GM19463 (cell line): ENCODE data around the gene BOD1L1.

ENCODE experiments used
- ATAC-seq: cut with Tn5 transposase; IDR thresholded peaks from one replicate; pipeline ENCODE4 v1.9.1; 2021; ENCODE audit warnings: mild to moderate bottlenecking, moderate library complexity; ENCODE audit not compliant: unreplicated experiment

The BOD1L1 gene

DNA sequence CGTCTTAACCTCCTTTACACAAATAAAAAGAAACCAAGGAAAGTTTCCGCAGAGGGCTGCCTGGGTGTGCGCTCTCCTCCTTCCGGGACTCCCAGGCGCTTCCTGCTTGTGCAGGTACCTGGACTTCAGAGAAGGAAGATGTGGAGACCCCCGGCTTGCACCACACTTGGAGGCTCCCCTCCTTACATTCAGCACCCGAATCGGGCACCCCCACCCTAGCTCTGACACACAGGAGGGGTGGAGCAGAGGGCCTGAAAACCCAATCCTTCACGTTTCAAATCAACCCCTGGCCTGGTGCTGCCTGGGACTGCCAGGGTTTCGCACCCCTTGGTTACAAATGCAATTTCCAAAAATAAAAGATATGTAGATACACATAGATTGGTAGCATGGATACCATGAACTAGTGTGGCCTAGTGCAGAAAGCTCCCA is 86.3 kb downstream of the BOD1L1 start:
- ATAC-seq: no peak

DNA sequence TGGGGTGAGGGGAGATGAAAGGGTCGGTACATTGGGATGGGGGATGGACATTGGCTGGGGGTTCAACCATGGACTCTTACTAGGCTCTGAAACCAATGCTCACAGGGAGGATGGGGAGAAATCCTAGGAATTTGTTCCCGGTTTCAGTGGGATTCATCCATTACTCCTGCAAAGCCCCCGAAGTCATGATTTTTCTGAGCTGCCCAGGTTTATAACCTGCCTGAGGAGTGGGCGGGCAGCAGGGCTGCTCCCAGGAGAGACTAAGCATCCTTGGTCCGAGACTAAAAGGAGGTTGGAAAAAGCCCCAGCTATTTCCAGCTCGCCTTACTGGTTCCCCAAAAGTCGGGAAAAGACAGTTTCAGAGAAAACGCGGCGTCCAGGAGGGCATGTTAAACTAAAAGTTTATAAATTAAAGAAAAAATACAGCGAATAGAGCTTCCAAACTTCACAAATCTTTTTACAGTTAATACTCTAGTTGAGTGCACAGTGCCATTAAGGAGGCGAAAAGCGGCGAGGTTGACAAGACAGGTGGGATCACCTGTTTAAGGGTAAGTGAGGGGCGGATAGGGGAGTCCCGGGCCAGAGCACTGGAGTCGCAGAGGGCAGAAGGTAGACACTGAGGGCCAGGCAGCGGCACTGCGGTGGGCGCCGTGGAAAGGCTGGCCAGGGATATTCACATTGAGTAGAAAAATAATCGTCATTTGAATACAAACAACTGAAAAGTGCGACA is 86.9 kb downstream of the BOD1L1 start:
- no peak for ATAC-seq

DNA sequence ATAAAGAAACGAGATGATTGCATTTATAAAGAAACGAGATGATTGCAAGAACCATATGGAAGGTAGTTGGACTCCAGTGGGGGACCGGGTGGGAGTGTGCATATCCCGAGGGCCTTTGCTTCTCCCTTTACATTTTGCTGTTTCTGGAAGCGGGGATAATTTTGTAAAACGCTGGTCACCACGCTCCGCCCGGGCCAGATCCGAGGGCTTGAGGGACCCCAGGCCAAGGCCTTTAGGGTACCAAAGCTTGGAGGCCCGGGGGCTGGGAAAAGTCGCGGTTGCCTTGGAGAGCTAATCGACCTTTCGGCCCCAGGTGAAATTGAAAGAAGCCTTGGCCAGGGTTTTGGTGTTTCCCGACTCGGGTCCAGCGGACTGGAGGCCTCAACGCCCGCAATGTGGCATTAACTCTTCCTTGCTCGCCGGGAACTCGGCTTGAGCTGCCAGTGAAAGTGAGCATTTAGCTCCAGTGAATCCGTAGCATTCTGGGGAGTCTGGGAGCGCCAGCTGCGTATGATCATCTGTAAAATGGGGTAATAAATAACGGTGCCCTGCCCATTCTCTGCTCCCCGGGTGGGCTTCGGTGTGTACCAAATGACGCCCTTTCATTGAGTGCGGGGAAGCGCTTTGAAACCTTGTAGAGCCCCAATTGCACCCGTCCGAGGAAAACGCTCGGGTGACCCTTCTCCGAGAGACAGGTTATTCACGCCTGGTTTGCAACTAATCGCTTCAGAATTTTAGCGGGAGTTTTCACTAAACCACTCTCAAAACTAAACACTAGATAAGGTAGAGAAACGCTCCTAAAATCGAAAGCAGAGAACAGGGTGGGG is 87.7 kb downstream of the BOD1L1 start:
- no peak for ATAC-seq

DNA sequence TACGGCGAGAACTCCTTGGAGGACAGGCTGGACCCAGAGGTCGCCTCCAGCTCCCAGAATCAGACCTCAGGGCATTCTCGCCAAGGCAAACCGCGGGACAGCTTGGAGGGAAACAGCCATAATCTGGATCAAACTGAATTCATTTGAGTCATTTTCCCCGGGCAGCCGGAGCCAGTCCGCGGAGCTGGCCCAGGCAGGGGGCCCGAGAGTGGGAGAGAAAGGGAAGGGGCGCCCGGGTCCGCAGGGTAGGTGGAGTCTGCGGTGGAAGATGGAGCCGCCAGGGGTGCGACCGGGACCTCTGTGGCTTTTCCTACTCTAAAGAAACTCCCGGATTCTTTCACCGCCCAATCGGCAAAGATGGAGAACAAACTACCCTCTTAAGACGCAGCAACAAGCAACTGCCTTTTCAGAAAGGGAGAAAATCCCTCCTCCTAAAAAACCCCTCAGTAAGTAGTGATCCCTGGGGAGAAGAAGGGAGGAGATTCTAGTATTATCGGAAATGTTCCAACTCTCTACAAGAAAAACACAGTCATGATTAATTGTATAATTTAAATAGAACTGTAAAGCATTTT is 88.4 kb downstream of the BOD1L1 start:
- no peak for ATAC-seq

DNA sequence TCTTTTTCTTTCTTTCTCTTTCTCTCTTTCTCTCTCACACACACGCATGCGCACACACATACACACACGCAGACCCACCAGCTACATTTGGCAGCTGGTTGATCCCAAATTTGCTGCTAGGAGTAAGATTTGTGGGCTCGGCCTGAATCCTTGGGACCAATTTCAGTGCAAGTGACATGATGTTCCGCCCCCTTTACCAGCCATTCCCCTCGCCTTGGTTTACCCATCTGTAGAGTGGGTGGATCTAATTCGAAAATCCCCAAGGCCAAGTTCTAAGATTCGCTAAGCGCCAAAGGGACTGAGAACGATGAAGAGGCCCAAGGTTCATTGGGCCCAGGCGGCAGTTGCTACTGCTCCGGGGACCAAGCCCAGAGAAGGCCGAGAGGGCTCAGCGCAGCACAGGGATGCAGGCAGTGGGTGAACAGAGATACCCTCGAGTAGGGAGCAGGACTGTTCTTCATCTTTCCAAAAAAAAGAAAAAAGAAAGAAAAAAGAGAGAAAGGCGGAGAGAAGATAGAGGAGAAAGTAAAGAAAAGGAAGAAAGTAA is 89.0 kb downstream of the BOD1L1 start:
- no peak for ATAC-seq

DNA sequence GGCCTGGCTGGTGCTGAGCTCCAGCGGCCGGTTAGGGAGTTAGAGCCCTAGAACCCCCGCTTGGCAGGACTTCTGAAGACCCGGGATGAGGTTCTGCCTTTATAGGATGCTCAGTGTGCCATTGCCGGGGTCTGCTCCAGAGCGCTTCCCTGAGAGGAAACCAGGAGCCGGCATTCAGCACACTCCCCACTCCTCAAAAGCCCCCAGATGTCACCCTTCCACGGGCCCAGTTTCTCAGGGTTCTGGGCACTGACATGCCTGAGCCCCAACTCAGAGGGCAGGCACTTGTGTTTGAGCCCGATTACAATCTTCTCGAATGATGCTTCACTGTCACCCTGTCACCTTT is 89.7 kb downstream of the BOD1L1 start:
- no peak for ATAC-seq

DNA sequence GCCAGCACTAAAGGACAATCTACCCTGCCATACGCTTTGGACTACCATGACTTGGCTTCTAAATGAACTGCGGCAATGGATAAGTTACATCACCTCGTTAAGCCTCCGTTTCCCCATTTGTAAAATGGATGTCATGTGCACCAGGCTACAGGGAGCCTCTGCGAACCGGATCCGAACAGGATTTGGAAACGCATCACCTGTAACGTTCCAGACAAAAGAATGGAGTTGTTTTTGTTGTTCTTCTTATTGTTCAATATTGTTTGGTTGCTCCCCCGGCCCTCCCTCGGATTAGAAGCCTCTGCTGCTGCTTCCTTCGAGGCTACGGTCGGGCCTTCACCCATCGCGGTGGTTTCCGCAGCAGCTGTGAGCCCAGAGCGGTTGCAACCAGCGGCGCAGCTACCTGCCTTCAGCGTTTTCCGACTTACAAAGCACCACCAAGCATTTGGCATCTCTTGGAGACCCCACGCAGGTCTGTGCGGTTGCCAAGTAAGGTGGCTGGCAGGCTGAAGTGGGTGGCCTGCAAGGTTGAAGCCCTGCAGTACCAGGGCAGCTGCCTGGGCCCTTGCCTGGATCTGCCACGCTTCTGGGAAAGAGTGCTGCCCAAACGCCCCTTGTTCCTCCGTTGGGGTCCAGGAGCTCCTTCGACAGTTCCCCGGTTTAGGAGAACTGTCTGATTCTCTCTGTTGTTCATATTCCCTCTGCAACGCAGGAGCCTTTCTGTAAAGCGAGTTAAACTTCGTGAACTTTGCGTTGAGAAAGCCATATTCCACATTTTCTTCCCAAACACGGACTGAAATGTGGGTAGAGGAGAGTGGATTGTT is 90.3 kb downstream of the BOD1L1 start:
- ATAC-seq: no peak

DNA sequence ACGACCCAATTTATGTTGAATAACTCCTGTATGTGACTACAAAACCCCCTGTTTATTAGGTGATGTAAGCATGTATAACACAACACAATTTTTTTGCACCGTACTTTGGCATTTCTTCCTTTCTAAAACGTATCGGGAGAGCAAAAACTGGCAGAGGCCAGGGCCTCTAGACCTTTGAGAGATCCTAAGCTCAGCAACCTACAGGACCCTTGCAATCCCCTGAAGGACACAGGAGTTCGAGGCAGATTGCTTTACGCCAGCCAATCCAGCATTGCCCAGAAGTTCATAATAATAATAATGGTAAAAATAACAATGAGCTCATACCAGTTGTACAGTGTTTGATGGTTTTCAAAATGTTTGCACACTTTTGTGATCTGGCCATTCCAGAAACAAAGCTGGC is 90.9 kb downstream of the BOD1L1 start:
- ATAC-seq: no peak

DNA sequence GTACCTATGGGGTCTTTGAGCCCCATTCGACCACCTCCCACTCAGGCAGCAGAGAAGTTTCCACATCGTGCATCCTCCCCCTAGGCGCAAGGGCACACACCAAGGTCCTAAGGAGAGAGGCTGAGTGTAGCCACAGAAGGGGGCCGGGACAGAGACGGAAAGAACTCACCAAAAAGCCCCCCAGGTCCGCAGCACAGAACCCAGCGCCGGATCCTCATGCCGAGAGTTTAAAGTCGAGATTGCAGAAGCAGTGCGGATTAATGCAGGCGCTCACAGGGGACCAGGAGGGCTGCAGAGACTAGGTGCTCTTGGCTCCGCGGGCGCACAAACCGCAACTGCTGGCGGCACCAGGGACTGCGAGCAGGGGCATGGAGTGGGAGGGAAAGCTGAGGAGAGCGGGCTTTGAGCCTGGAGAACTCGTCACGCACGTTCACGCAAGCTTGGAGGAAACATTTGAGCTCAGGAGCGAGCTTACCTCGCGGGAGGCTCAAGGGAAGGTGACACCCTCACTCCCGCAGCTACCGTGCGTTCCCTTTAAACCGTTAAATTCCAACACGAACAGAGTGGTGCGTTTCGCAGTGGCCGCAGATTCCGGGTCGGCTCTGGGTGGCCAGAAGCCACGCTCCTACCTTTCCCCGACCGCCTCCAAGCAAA is 91.7 kb downstream of the BOD1L1 start:
- ATAC-seq: no peak

DNA sequence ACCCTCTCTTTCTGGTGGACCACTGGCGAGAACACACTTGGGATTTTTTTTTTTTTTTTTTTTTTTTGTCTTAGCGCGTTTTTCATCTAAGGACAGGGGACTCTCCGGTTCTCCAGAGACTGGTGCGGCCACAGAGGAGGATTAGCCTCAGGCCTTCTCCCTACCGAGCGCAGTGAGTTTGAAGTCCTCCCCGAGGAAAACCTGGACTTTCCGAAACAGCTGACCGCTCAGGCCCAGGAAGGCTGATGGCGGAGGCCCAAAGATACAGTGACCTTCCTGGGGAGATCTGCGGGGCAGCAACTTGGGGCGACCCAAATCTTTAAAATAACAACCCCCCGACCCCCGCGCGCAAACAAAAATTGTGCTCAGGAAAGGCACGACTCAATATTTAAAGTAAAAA is 92.4 kb downstream of the BOD1L1 start:
- no peak for ATAC-seq

DNA sequence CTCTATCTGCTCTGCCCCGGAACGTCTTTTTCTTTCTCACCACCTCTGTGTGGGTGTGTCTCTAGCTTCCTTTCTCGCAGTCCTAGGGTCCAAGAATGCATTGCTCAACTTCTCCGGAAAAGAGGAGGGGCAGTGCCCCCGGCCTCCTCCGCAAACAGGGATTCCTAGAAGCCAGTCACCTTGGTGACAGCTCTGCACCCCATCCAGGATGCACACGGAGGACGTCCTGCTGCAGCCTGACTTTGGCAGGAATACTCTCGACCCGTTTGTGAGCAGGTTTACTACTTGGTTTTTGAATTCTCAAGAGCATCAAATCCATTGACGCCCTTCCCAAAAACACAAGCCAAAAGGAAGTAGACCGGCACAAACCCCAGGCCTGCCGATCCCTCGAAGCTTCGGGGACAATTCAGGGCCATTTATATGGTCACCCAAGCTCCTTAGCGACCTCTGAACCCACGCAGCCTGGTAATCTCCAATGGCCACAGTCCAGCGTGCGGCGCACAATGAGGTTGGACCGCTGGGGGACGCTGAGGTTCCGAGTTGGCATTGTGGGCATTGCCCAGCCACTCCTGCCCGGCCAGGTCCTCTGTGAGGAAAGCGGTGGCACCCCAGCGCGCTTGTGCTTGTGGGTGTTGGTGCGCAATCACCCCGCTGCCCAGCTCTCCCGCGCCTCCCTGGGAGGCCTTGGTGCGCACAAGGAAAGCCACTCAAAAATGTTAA is 93.0 kb downstream of the BOD1L1 start:
- no peak for ATAC-seq

DNA sequence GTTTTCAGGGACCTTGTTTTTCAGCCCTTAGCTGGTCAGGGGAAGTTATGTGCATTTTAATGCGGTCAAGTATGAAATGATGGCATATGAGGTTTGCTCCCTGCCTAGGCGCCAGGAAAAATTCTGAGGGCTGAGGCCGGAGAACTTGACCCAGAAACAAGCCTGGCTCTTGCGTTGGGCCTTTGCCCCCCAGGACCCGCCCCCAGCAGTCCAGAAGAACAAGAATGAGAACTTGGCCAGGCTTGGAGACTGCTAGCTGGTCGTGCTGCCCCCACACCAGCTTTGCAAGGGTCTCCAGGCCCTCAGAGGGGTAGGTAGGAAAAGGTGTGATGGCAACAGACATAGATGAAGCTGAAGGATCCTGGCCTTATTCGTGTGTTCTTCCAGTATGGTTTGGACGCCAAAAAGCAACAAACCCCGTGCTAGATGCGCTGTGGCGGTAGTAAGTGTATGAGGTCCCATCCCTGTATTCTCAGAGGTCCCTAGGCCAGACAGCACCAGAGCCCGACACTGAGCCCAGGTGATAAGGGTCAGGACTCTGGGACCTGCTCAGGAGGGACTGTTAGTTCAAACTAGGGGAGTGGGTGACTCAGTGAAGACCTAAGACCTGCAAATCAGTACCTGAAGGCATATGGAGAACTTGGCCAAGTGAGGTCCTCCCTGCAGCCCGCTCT is 93.7 kb downstream of the BOD1L1 start:
- ATAC-seq: no peak

DNA sequence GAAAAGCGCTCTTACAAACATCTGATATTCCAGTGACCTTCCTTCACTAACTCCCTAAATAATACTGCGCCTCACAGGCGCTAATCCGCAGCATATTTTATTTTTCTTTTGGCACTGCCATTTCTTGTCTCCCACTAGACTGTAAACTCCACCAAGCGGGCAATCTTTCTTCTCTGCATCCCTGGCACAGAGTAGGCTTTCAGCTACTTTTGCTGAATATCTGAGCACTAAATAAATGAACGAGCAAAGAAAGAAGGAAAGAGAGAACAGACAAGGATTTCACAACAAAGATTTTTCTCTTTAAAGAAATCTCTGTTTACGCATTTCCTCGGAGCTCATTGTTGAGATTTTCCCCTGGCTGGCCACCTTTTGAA is 95.9 kb downstream of the BOD1L1 start:
- no peak for ATAC-seq

DNA sequence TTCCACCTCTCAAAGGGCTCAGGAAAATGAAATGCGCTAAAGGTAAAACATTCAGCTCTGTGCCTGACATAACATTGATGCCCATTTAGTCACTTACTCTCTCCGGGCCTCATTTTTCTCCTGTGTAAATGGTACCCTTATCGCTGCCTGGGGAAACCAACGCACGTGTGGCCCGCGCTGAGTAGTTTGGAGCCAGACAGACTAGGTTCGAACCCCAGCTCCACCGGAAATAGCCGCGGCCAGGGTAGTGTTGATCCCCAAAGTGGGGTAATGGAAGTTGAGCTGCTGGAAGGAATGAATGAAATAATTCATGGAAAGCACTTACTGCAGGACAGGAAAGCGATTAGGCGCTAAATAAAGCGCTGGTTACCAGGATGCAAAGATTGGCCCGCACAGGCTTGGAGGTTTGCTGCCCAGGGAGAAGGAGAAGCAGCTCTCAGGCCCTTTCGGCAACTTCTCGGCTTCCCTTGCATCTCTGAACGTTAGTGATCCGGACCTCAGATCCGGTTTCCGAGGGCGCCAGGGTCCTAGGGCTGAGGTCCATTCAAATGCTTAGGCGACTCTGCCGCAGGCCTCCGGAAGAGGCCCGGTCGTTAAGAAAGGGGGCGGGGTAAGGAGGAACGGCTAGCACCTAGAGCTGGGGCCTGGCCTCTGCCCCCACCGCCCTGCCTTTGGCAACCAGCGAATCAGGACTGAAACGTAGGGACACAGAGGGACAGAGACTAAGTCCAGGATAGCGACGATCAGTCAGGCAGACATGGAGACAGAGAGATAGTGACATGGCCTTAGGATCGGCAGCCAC is 96.5 kb downstream of the BOD1L1 start:
- ATAC-seq: no peak

DNA sequence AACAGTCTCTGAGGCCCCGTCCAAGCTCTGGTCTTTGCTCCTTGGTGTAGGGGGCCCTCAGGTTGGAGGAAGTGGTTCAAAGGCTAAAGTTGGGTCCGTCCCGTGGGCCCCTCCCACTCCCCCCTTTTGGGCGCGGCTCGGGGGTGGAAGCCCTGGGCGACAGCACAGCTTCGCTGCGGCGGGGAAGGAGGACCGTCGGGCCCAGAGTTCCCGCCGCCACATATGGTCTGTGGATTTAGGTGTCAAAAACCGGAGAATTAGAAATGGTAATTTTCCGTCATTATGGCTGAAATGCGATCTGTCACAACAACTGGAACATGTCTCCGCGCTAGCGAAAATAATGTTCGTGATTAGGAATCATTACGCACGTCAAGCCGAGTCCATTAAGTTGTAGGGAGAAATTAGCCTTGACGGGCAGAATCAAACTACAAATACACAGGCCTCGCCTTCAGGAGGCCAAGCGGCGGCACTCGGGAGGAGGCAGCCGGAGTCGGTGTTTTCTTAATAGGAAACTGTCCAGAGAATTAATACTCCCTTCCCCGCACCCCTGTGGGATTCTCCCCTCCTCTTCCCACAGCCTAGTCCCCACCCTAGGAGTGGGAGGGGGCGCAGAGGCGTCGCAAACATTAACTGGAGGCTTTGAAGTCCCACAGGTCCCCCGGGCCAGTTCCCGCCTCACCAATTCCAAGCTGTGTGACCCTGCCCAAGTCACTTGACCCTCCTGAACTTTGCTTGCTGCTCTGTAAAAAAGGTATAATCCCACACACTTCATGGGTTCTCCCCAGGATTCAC is 98.2 kb downstream of the BOD1L1 start:
- no peak for ATAC-seq

DNA sequence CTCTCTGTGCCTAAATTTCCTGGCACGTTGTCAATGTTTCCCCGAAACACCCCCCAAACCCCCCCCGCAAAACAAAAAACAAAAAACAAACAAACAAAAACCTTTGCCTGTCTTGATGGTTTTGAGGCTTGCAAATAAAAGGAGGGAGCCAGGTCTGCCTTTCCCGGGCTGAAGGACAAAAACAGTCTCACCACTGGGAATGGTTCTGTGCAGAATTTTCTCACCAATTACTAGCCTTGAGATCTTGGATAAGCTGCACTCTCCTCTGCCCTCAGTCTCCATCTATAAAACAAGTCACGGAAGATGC is 98.8 kb downstream of the BOD1L1 start:
- no peak for ATAC-seq

DNA sequence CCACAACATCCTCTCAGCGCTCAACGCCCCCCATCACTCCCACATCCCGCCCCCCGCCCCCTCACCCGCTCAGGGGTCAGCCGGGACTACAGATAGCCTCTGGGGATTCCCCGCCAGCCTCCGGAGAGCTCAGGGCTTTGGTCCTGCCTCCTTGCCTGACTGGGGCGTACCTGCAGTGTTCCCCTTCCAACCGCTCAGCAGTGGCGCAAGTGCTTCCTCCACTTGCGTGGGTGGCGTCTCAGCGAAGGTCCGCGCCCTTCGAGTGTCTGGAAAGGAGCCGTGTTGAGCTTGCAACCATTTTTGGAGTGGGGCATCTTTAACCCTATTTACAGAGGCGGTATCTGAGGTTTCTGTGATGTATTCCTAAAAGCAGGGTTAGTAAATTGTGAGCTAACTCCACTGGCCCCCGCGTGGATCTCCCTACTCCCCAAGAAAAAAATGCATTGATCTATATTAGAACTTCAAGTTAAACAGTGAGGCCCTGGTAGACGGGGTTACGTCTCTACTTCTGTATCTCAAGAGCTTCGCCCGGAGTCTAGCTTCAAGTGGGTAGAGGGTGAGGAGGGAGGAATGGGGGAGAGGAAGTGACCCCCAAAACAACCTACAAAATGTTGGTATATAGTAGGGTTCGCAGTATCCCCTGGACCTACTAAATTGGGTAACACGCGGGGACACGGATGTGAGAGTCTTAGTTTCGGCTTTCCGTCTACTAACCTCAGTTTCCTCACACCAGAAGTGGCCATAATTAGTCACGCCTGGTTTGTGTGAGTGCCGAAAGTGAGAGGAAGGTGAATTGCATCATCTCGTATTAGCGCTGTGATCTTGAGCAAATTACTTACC is 99.3 kb downstream of the BOD1L1 start:
- ATAC-seq: peak; percentile 72
